Measurements from ENCODE around the gene BCAT1. TPM values are rescaled to one million over a fixed set of nuclear protein-coding genes. Genes with fewer than 3 reads are reported as not detected.

Gene BCAT1
- total RNA-seq, 1 experiment from 2014 or later, result 0.74 TPM

- Histone ChIP-seq H3K4me2 (ENCODE audit: low read length) (no peak overlapping the region), H2AFZ (ENCODE audit: low read depth, low read length, poor library complexity, severe bottlenecking) (no peak overlapping the region), H3K9me2 (ENCODE audit: insufficient read depth) (no peaks in the 10 kb centered on the region), H3K9ac (ENCODE audit: low read length) (no peak overlapping the region), H3K9me3 (ENCODE audit: control insufficient read depth in 1 of 2, insufficient read depth in 1 of 2, low read depth in 1 of 2, low read length in 2 of 2) (no peaks in the 10 kb centered on the region), H3K79me2 (ENCODE audit: insufficient read depth, low read length) (no peaks in the 10 kb centered on the region), H3K4me3 (replicated peaks in 1 of 2; ENCODE audit: low read depth in 1 of 2, low read length in 2 of 2) (no peak overlapping the region), H3K27me3 (ENCODE audit: insufficient read depth, low read length) (no peaks in the 10 kb centered on the region), H3K27ac (ENCODE audit: low read depth, low read length) (no peak overlapping the region), H3K36me3 (ENCODE audit: control insufficient read depth in 1 of 2, insufficient read depth in 2 of 2, low read length in 2 of 2) (no peaks in the 10 kb centered on the region), H3K4me1 (ENCODE audit: control insufficient read depth in 1 of 2, insufficient read depth in 2 of 2, low read length in 2 of 2) (peaks cover 0 to 5% of the 10 kb centered on the region in 2 experiments; a peak in 2 of 4 replicates), H4K20me1 (ENCODE audit: insufficient read depth) (no peaks in the 10 kb centered on the region)
- intact Hi-C loops (cut with micrococcal nuclease), result no loop called here
- ChIA-PET RAD21 (ENCODE audit: low non-redundant PET in 1 of 2, low total read pairs in 2 of 2, uncharacterized antibody in 2 of 2, unreplicated experiment in 2 of 2) (no interaction called here), CTCF (no interaction called here), POLR2A (no interaction called here)
- TF ChIP-seq ZNF274 (IDR thresholded peaks at IDR 0.05; ENCODE audit: low read depth, low read length), result no peak
- no peak for ATAC-seq
- no TSS peak for BruUV-seq (replicated peaks)
- DNase-seq (ENCODE audit: low read depth, low spot score), result no peak
These were observed 48.7 kb downstream of the BCAT1 start for GRCh38 chr12:24900196-24900595.

GRCh38 chr12:24899503-24900075 is 49.3 kb downstream of the BCAT1 start:
- Histone ChIP-seq H2AFZ (ENCODE audit: low read depth, low read length, poor library complexity, severe bottlenecking) (no peak overlapping the region), H3K4me1 (ENCODE audit: control insufficient read depth in 1 of 2, insufficient read depth in 2 of 2, low read length in 2 of 2) (peaks cover 0 to 5% of the 10 kb centered on the region in 2 experiments; a peak in 2 of 4 replicates), H4K20me1 (ENCODE audit: insufficient read depth) (no peaks in the 10 kb centered on the region), H3K4me3 (replicated peaks in 1 of 2; ENCODE audit: low read depth in 1 of 2, low read length in 2 of 2) (no peak overlapping the region), H3K9me2 (ENCODE audit: insufficient read depth) (no peaks in the 10 kb centered on the region), H3K9me3 (ENCODE audit: control insufficient read depth in 1 of 2, insufficient read depth in 1 of 2, low read depth in 1 of 2, low read length in 2 of 2) (no peaks in the 10 kb centered on the region), H3K9ac (ENCODE audit: low read length) (no peak overlapping the region), H3K27ac (ENCODE audit: low read depth, low read length) (no peak overlapping the region), H3K36me3 (ENCODE audit: control insufficient read depth in 1 of 2, insufficient read depth in 2 of 2, low read length in 2 of 2) (no peaks in the 10 kb centered on the region), H3K27me3 (ENCODE audit: insufficient read depth, low read length) (no peaks in the 10 kb centered on the region), H3K4me2 (ENCODE audit: low read length) (no peak overlapping the region), H3K79me2 (ENCODE audit: insufficient read depth, low read length) (no peaks in the 10 kb centered on the region)
- CTCF ChIA-PET, result no interaction called here
- TF ChIP-seq ZFX (IDR thresholded peaks at IDR 0.05) (no peak), SP1 (IDR thresholded peaks at IDR 0.05; ENCODE audit: low read depth) (no peak), RAD21 (IDR thresholded peaks at IDR 0.05; ENCODE audit: low read depth) (no peak), JUND (IDR thresholded peaks at IDR 0.05) (no peak), REST (IDR thresholded peaks at IDR 0.05; ENCODE audit: low read depth) (no peak), SRF (IDR thresholded peaks at IDR 0.05; ENCODE audit: low read depth) (no peak), EZH2 (IDR thresholded peaks at IDR 0.05) (no peak)
- TF ChIP-seq, protein P1, sequence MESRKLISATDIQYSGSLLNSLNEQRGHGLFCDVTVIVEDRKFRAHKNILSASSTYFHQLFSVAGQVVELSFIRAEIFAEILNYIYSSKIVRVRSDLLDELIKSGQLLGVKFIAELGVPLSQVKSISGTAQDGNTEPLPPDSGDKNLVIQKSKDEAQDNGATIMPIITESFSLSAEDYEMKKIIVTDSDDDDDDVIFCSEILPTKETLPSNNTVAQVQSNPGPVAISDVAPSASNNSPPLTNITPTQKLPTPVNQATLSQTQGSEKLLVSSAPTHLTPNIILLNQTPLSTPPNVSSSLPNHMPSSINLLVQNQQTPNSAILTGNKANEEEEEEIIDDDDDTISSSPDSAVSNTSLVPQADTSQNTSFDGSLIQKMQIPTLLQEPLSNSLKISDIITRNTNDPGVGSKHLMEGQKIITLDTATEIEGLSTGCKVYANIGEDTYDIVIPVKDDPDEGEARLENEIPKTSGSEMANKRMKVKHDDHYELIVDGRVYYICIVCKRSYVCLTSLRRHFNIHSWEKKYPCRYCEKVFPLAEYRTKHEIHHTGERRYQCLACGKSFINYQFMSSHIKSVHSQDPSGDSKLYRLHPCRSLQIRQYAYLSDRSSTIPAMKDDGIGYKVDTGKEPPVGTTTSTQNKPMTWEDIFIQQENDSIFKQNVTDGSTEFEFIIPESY (IDR thresholded peaks at IDR 0.05; ENCODE audit: extremely low read depth, insufficient replicate concordance, low read length), result no peak
- RAD21 ChIA-PET (ENCODE audit: low non-redundant PET in 1 of 2, low total read pairs in 2 of 2, uncharacterized antibody in 2 of 2, unreplicated experiment in 2 of 2), result no interaction called here
- DNase-seq (ENCODE audit: low read depth, low spot score) (no peak), ATAC-seq (no peak)
- intact Hi-C loops (cut with micrococcal nuclease), result no loop called here
- BruUV-seq (replicated peaks), result no TSS peak
- POLR2A ChIA-PET, result no interaction called here

All from HCT116 (cell line).